Gastroesophageal sphincter (tissue), 4 donors: ENCODE data around the gene SYNDIG1. TPM values are rescaled to one million over a fixed set of nuclear protein-coding genes. Genes with fewer than 3 reads are reported as not detected.

Source experiments
- ATAC-seq: fragments of 150-250 bp; one replicate; pipeline ENCODE4 v1.9.1; 2016; ENCODE audit warnings: mild to moderate bottlenecking, moderate library complexity
- H3K27ac ChIP-seq, 4 donors: fragments of 200-600 bp; sonication (generic) in 3 of 4; 1 replicate in 3 of 4; 2 replicates in 1 of 4; pipeline ENCODE4 v1.5.1; 2016 to 2019
- H3K27me3 ChIP-seq: fragments of 200-600 bp; sonication (generic); one replicate; pipeline ENCODE4 v1.5.1; 2019
- H3K36me3 ChIP-seq, 2 donors: fragments of 200-600 bp; sonication (generic); one replicate each; pipeline ENCODE4 v1.5.1; 2019; ENCODE audit warnings: control low read depth in 1 of 2
- H3K4me1 ChIP-seq, 3 donors: fragments of 200-600 bp; sonication (generic); 1 replicate in 2 of 3; 2 replicates in 1 of 3; pipeline ENCODE4 v1.5.1; 2016 to 2019; ENCODE audit warnings: control low read depth in 2 of 3
- H3K4me3 ChIP-seq, 2 donors: fragments of 200-600 bp; sonication (generic); one replicate each; pipeline ENCODE4 v1.5.1; 2019; ENCODE audit warnings: mild to moderate bottlenecking in 1 of 2, moderate library complexity in 1 of 2
- H3K9me3 ChIP-seq, 3 donors: fragments of 200-600 bp; sonication (generic); one replicate each; pipeline ENCODE4 v1.5.1; 2017 to 2019; ENCODE audit warnings: control low read depth in 2 of 3
- EP300 ChIP-seq: sonication (generic); formaldehyde crosslinking; IDR thresholded peaks from one replicate; pipeline ENCODE4 v1.6.1; 2017; ENCODE audit warnings: antibody characterized with exemption, mild to moderate bottlenecking
- POLR2A ChIP-seq, 2 donors: fragments of 450-650 bp; IDR thresholded peaks; one replicate each; pipeline ENCODE4 v1.6.1; 2017; ENCODE audit warnings: antibody characterized with exemption in 2 of 2, mild to moderate bottlenecking in 2 of 2, moderate library complexity in 1 of 2
- POLR2AphosphoS5 ChIP-seq: sonication (generic); formaldehyde crosslinking; IDR thresholded peaks from one replicate; pipeline ENCODE4 v1.6.1; 2017; ENCODE audit warnings: antibody characterized with exemption
- WGBS, 2 donors: methylation state at CpG; one replicate each; pipeline ENCODE4 v1.1.5; 2018; ENCODE audit warnings: low coverage in 1 of 2; 5-methylcytosine and 5-hydroxymethylcytosine counted together
- total RNA-seq, 4 donors: library from RNA; depleted of rRNA; stranded (reverse); fragments of >200 nt; gene quantifications; one replicate each; pipeline ENCODE4 v1.1.0, GENCODE V29; 2016
- TF ChIP-seq, protein P1 (sequence below), 4 experiments: fragments of 200-600 bp in 2 of 4; fragments of 450-650 bp in 2 of 4; sonication (generic) in 1 of 4; IDR thresholded peaks; one replicate each; pipeline ENCODE4 v1.5.1; 2017 to 2019; ENCODE audit warnings: antibody characterized with exemption in 4 of 4, mild to moderate bottlenecking in 2 of 4, moderate library complexity in 2 of 4

Gene SYNDIG1
- total RNA-seq, 4 donors from 2014 or later, result 0.15 to 0.40 (median 0.16) TPM; not detected in 1

DNA sequence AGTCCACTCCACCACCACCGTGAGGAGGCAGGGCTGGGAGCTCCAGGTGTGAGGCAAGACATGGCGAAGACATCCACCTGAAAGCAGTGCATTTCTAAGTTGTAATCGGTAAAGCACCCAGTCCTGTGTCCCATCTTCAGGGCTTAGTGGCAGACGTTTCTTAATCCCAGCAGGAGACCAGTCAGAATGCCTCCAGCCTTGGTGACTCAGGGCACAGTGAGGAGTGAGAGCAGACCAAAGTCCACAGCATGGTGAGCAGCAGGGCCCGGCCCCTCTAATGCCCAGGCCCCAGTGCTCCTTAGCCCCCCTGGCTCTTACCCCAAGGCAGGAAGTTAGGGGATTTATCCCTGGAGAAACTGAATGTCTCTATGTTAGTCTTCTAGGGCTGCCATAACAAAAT is 183.9 kb downstream of the SYNDIG1 start:
- TF ChIP-seq EP300 (no peak), POLR2AphosphoS5 (no peak), POLR2A (IDR thresholded peaks at IDR 0.05) (no peak)
- TF ChIP-seq, protein P1, sequence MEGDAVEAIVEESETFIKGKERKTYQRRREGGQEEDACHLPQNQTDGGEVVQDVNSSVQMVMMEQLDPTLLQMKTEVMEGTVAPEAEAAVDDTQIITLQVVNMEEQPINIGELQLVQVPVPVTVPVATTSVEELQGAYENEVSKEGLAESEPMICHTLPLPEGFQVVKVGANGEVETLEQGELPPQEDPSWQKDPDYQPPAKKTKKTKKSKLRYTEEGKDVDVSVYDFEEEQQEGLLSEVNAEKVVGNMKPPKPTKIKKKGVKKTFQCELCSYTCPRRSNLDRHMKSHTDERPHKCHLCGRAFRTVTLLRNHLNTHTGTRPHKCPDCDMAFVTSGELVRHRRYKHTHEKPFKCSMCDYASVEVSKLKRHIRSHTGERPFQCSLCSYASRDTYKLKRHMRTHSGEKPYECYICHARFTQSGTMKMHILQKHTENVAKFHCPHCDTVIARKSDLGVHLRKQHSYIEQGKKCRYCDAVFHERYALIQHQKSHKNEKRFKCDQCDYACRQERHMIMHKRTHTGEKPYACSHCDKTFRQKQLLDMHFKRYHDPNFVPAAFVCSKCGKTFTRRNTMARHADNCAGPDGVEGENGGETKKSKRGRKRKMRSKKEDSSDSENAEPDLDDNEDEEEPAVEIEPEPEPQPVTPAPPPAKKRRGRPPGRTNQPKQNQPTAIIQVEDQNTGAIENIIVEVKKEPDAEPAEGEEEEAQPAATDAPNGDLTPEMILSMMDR (IDR thresholded peaks at IDR 0.05), result no peak
- 33% methylated on average over 1 of the region's 5 CpGs; no CpG with 5 or more reads in 1 of the 2 donors for WGBS, 2 donors

DNA sequence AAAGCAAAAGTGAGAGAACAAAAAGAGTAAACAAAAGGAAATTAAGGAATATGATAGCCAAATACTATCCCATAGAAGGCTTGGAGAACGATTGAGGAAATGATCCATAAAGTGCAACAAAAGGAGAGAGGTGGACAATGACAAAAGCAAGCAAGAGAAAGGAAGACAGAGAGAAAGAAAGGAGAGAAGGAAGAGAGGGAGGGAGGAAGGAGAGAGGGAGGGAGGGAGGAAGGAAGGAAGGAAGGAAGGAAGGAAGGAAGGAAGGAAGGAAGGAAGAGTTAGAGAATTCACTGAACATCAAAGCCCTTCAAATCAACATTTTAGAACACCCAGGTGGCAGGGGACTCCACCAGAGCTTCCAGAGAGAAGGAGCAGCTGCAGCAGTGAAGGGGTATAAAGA is 185.0 kb downstream of the SYNDIG1 start:
- H3K4me3 ChIP-seq, result no peak overlapping the region
- H3K4me1 ChIP-seq, result peaks cover 0 to 8% (median 0%) of the 10 kb centered on the region in 3 donors
- no peaks in the 10 kb centered on the region for H3K27me3 ChIP-seq
- ATAC-seq, result no peak
- H3K27ac ChIP-seq, result no peak overlapping the region
- 50 to 67% methylated on average over 1 of the region's 1 CpG for WGBS, 2 donors
- no peaks in the 10 kb centered on the region for H3K36me3 ChIP-seq
- H3K9me3 ChIP-seq, result no peaks in the 10 kb centered on the region
- no peak for TF ChIP-seq POLR2A (IDR thresholded peaks at IDR 0.05)
- TF ChIP-seq, protein P1 (IDR thresholded peaks at IDR 0.05), result no peak
- TF ChIP-seq POLR2AphosphoS5, result no peak
- no peak for TF ChIP-seq EP300

More for the DNA sequence above, 183.9 kb downstream of the SYNDIG1 start:
- Histone ChIP-seq H3K27me3 (no peaks in the 10 kb centered on the region), H3K27ac (no peak overlapping the region), H3K4me3 (no peak overlapping the region), H3K36me3 (no peaks in the 10 kb centered on the region), H3K9me3 (no peaks in the 10 kb centered on the region), H3K4me1 (peaks cover 0 to 8% (median 0%) of the 10 kb centered on the region in 3 donors)
- ATAC-seq, result no peak

DNA sequence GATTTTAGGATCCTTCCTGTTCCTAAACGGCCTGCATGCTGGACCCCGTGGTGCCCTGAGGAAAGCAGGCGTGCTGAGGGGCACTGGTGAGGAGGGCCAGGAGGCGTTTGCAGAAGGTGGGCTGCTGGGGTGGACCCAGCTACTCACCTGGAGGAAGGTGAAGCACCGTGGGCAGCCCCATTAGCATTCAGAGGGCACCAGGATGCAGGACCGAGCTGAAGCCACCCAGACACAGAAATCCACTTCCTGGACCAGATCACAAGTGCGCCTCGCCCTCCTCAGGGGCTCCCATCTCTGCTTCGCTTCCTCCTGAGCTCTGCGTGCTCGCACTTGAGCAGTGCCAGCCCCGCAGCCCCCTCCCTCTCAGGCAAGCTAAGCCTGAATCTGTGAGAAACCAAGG is 187.0 kb downstream of the SYNDIG1 start:
- H3K27me3 ChIP-seq, result no peaks in the 10 kb centered on the region
- H3K9me3 ChIP-seq, result no peaks in the 10 kb centered on the region
- WGBS, 2 donors, result 87 to 93% methylated on average over 3 to 7 of the region's 12 CpGs
- no peaks in the 10 kb centered on the region for H3K36me3 ChIP-seq
- no peak for ATAC-seq
- H3K27ac ChIP-seq, result no peak overlapping the region
- TF ChIP-seq EP300 (no peak), POLR2AphosphoS5 (no peak), POLR2A (IDR thresholded peaks at IDR 0.05) (no peak)
- TF ChIP-seq, protein P1 (IDR thresholded peaks at IDR 0.05), result no peak
- H3K4me3 ChIP-seq, result no peak overlapping the region
- H3K4me1 ChIP-seq, result no peaks in the 10 kb centered on the region

GRCh38 chr20:24657196-24657595 is 187.8 kb downstream of the SYNDIG1 start:
- Histone ChIP-seq H3K36me3 (no peaks in the 10 kb centered on the region), H3K27ac (no peak overlapping the region), H3K9me3 (no peaks in the 10 kb centered on the region), H3K27me3 (no peaks in the 10 kb centered on the region), H3K4me3 (no peak overlapping the region), H3K4me1 (no peaks in the 10 kb centered on the region)
- TF ChIP-seq POLR2A (IDR thresholded peaks at IDR 0.05) (no peak), EP300 (no peak), POLR2AphosphoS5 (no peak)
- TF ChIP-seq, protein P1 (IDR thresholded peaks at IDR 0.05), result no peak
- 67 to 100% methylated on average over 2 to 4 of the region's 8 CpGs for WGBS, 2 donors
- ATAC-seq, result no peak

DNA sequence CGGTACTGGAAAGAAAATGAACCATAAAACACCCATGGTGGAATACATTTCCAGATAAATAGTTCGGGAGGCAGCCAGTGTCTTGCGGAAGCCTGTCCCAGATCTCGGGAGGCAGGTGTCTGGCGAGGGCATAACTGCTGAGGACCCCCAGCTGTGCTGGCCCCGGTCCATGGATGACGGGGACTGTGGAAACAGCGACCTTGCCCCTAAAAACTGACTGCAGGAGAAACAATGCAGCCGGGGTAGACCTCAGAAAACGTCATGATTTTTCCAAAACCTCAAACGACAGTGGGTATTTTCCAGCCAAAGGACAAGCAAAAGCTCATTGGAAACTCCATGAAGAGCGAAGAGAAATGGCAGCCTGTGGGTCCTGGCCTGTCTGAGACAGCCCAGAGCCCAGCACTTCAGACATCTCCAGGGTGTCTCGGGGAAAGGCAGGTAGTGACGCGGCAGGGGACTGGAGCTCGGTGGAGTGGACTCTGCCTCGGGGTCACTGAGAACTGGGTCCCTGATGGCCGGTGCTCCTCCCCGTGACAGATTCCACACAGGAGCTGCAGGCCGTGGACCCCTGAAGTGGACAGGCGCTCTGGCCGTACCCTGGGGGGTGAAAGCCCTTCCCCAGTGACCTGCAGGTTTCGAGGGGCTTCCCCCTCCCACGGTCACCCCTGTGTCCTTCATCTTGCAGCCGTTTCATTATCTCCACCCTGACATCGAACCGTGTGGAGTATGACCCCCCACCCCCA is 188.6 kb downstream of the SYNDIG1 start:
- H3K27ac ChIP-seq, result no peak overlapping the region
- H3K36me3 ChIP-seq, result no peaks in the 10 kb centered on the region
- ATAC-seq, result no peak
- H3K4me3 ChIP-seq, result no peak overlapping the region
- TF ChIP-seq POLR2A (IDR thresholded peaks at IDR 0.05), result no peak
- TF ChIP-seq EP300, result no peak
- TF ChIP-seq, protein P1 (IDR thresholded peaks at IDR 0.05), result no peak
- TF ChIP-seq POLR2AphosphoS5, result no peak
- 52 to 63% methylated on average over 8 to 16 of the region's 27 CpGs for WGBS, 2 donors
- H3K9me3 ChIP-seq, result no peaks in the 10 kb centered on the region
- no peaks in the 10 kb centered on the region for H3K4me1 ChIP-seq
- no peaks in the 10 kb centered on the region for H3K27me3 ChIP-seq
